ENCODE measurements around the gene PCDH15. TPM values are rescaled to one million over a fixed set of nuclear protein-coding genes. Genes with fewer than 3 reads are reported as not detected.
"Not testable (repeated sequence)": the region's sequence is repeated elsewhere in the genome, so short reads cannot be mapped to it uniquely, and the experiment has no call there.

The PCDH15 gene
- total and polyA plus RNA-seq, 7 experiments from 2014 or later: not detected

DNA sequence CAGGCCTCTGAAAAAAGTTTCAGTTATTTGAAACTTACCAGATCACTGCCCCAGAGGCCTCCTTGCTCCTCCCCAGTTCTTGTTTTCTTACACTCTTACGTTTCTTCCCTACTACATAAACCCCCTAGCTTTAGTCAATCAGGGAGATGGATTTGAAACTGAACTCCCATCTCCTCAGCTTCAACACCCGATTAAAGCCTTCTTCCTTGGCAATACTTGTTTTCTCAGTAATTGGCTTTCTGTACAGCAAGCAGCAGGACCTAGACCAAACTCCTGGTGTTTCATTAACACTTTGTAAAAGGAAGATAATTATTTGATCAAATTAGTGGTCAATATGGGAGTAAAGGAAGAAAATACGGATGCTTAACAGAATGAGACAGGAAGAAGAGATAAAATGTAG is 870.4 kb downstream of the PCDH15 start:
- no peak overlapping the region for H3K27ac Mint-ChIP-seq
- Histone ChIP-seq H3K9me3 (ENCODE audit: control insufficient read depth in 2 of 3, low read length in 3 of 3) (peaks cover 0 to 5% (median 0%) of the 10 kb centered on the region in 3 experiments), H3K27me3 (ENCODE audit: control insufficient read depth in 2 of 2, insufficient read depth in 2 of 2, low read length in 2 of 2) (no peaks in the 10 kb centered on the region), H3K4me1 (ENCODE audit: control insufficient read depth in 2 of 2, insufficient read depth in 2 of 2, low read length in 2 of 2) (no peaks in the 10 kb centered on the region), H3K36me3 (ENCODE audit: control insufficient read depth in 2 of 3, insufficient read depth in 3 of 3, low read length in 3 of 3) (no peaks in the 10 kb centered on the region), H3K4me3 (ENCODE audit: low read length) (no peak overlapping the region), H3K27ac (ENCODE audit: low read depth, low read length) (no peak overlapping the region)
- H3K9me3 Mint-ChIP-seq: peaks cover 0 to 15% (median 4%) of the 10 kb centered on the region in 11 donors
- no peaks in the 10 kb centered on the region for H3K27me3 Mint-ChIP-seq
- intact Hi-C loops (cut with micrococcal nuclease): no loop called here
- ChIA-PET CTCF (no interaction called here), POLR2A (no interaction called here)
- H3K4me3 Mint-ChIP-seq: no peak overlapping the region
- H3K36me3 Mint-ChIP-seq: no peaks in the 10 kb centered on the region
- DNase-seq (no peak), ATAC-seq (no peak)
- no peaks in the 10 kb centered on the region for H3K4me1 Mint-ChIP-seq

DNA sequence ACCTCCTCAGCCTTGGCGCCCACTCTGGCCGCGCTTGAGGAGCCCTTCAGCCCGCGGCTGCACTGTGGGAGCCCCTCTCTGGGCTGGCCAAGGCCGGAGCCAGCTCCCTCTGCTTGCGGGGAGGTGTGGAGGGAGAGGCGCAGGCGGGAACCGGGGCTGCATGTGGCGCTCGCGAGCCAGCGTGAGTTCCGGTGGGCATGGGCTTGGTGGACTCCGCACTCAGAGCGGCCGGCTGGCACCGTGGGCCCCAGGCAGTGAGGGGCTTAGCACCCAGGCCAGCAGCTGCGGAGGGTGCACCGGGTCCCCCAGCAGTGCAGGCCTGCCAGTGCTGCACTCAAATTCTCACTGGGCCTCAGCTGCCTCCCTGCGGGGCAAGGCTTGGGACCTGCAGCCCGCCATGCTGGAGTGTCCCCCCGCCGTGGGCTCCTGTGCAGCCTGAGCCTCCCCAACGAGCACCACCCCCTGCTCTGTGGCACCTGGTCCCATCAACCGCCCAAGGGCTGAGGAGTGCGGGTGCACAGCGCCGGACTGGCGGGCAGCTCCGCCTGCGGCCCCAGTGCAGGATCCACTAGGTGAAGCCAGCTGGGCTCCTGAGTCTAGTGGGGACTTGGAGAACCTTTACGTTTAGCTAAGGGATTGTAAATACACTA is 876.9 kb downstream of the PCDH15 start:
- ATAC-seq; intact Hi-C loops (cut with micrococcal nuclease); CTCF ChIA-PET; H3K4me3 ChIP-seq (ENCODE audit: low read length); H3K27me3 Mint-ChIP-seq; POLR2A ChIA-PET; H3K9me3 ChIP-seq (ENCODE audit: control insufficient read depth in 2 of 3, low read length in 3 of 3); DNase-seq; H3K27ac ChIP-seq (ENCODE audit: low read depth, low read length); H3K4me3 Mint-ChIP-seq; H3K4me1 Mint-ChIP-seq; H3K27me3 ChIP-seq (ENCODE audit: control insufficient read depth in 2 of 2, insufficient read depth in 2 of 2, low read length in 2 of 2); H3K27ac Mint-ChIP-seq; H3K36me3 Mint-ChIP-seq; H3K4me1 ChIP-seq (ENCODE audit: control insufficient read depth in 2 of 2, insufficient read depth in 2 of 2, low read length in 2 of 2); H3K36me3 ChIP-seq (ENCODE audit: control insufficient read depth in 2 of 3, insufficient read depth in 3 of 3, low read length in 3 of 3): not testable (repeated sequence)
- peaks cover 0 to 16% (median 8%) of the 10 kb centered on the region in 11 donors for H3K9me3 Mint-ChIP-seq

DNA sequence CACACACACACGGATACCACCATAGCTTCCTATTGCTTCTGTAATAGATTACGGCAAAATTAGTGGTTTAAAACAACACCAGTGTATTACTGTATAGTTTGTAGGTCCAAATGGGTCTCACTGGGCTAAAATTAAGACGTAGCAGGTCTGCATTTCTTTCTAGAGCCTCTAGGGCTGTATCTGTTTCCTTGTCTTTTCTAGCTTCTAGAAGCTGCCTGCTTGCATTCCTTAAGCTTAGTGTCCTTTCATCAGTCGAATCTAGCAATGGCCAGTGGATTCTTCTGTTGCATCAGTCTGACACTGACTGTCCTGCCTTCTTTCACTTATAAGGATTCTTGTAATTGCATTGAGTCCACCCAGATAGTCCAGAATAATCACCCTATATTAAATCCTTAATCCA is 882.3 kb downstream of the PCDH15 start:
- H3K27me3 ChIP-seq (ENCODE audit: control insufficient read depth in 2 of 2, insufficient read depth in 2 of 2, low read length in 2 of 2): no peaks in the 10 kb centered on the region
- H3K9me3 ChIP-seq (ENCODE audit: control insufficient read depth in 2 of 3, low read length in 3 of 3): no peaks in the 10 kb centered on the region
- peaks cover 0 to 12% (median 4%) of the 10 kb centered on the region in 11 donors for H3K9me3 Mint-ChIP-seq
- no peak overlapping the region for H3K27ac ChIP-seq (ENCODE audit: low read depth, low read length)
- ATAC-seq: no peak
- no peaks in the 10 kb centered on the region for H3K4me1 Mint-ChIP-seq
- H3K36me3 ChIP-seq (ENCODE audit: control insufficient read depth in 2 of 3, insufficient read depth in 3 of 3, low read length in 3 of 3): no peaks in the 10 kb centered on the region
- no peak overlapping the region for H3K27ac Mint-ChIP-seq
- intact Hi-C loops (cut with micrococcal nuclease): no loop called here
- DNase-seq: no peak
- H3K27me3 Mint-ChIP-seq: no peaks in the 10 kb centered on the region
- no peaks in the 10 kb centered on the region for H3K36me3 Mint-ChIP-seq
- H3K4me3 ChIP-seq (ENCODE audit: low read length): no peak overlapping the region
- POLR2A ChIA-PET: no interaction called here
- no peak overlapping the region for H3K4me3 Mint-ChIP-seq
- CTCF ChIA-PET: no interaction called here
- no peaks in the 10 kb centered on the region for H3K4me1 ChIP-seq (ENCODE audit: control insufficient read depth in 2 of 2, insufficient read depth in 2 of 2, low read length in 2 of 2)

DNA sequence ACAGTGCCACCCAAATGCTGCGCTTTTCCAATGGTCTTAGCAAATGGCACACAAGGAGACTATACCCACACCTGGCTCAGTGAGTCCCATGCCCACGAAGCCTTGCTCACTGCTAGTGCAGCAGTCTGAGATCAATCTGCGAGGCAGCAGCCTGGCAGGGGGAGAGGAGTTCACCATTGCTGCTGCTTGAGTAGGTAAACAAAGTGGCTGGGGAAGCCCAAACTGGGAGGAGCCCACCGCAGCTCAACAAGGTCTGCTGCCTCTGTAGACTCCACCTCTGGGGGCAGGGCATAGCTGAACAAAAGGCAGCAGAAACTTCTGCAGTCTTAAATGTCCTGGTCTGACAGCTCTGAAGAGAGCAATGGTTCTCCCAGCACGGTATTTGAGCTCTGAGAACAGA is 891.2 kb downstream of the PCDH15 start:
- POLR2A ChIA-PET: no interaction called here
- Mint-ChIP-seq H3K4me1 (no peaks in the 10 kb centered on the region), H3K36me3 (no peaks in the 10 kb centered on the region), H3K9me3 (peaks cover 4 to 22% (median 12%) of the 10 kb centered on the region in 11 donors), H3K27ac (no peak overlapping the region), H3K27me3 (no peaks in the 10 kb centered on the region), H3K4me3 (no peak overlapping the region)
- CTCF ChIA-PET: no interaction called here
- Histone ChIP-seq H3K27me3 (ENCODE audit: control insufficient read depth in 2 of 2, insufficient read depth in 2 of 2, low read length in 2 of 2) (no peaks in the 10 kb centered on the region), H3K36me3 (ENCODE audit: control insufficient read depth in 2 of 3, insufficient read depth in 3 of 3, low read length in 3 of 3) (no peaks in the 10 kb centered on the region), H3K4me1 (ENCODE audit: control insufficient read depth in 2 of 2, insufficient read depth in 2 of 2, low read length in 2 of 2) (no peaks in the 10 kb centered on the region), H3K27ac (ENCODE audit: low read depth, low read length) (no peak overlapping the region), H3K4me3 (ENCODE audit: low read length) (no peak overlapping the region), H3K9me3 (ENCODE audit: control insufficient read depth in 2 of 3, low read length in 3 of 3) (no peaks in the 10 kb centered on the region)
- ATAC-seq (no peak), DNase-seq (no peak)
- intact Hi-C loops (cut with micrococcal nuclease): no loop called here

DNA sequence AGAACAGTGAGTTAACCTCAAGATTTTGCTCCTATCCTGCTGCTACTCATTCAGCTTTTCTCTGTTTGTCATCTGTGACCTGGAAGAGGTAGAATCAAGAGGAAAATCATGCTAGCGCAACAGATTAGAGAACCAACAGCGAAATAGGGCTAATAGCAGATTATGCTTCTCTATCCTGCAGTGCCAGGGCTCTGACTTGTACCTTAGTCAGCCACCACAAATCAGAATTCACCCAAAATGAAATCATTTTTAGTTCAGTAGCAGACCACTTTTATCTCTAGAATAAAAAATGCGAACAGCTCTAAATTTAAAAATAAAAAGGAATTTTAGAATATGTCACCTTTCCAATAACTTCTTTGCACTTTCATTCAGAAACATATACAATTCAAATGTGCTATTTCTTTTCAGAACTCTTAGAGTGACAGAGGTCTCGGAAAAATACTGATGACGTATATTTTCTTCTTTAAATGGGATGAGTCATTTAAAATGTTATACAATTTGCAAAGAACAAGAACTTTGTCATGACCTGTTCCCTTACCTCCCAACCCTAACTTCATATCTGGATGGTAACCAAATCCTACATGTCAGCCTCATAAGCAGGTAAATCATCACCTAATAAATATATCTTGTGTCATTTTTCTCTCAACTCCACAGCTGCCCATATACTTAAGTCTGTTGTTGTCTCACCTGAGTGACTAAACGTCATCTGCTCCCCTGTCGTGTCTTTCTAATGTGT is 896.4 kb downstream of the PCDH15 start:
- Mint-ChIP-seq H3K27me3 (no peaks in the 10 kb centered on the region), H3K9me3 (peaks cover 0 to 11% (median 0%) of the 10 kb centered on the region in 11 donors), H3K4me3 (no peak overlapping the region), H3K36me3 (no peaks in the 10 kb centered on the region), H3K4me1 (no peaks in the 10 kb centered on the region), H3K27ac (no peak overlapping the region)
- Histone ChIP-seq H3K9me3 (ENCODE audit: control insufficient read depth in 2 of 3, low read length in 3 of 3) (no peaks in the 10 kb centered on the region), H3K27me3 (ENCODE audit: control insufficient read depth in 2 of 2, insufficient read depth in 2 of 2, low read length in 2 of 2) (no peaks in the 10 kb centered on the region), H3K4me3 (ENCODE audit: low read length) (no peak overlapping the region), H3K27ac (ENCODE audit: low read depth, low read length) (no peak overlapping the region), H3K4me1 (ENCODE audit: control insufficient read depth in 2 of 2, insufficient read depth in 2 of 2, low read length in 2 of 2) (no peaks in the 10 kb centered on the region), H3K36me3 (ENCODE audit: control insufficient read depth in 2 of 3, insufficient read depth in 3 of 3, low read length in 3 of 3) (no peaks in the 10 kb centered on the region)
- DNase-seq (no peak), ATAC-seq (no peak)
- CTCF ChIA-PET: no interaction called here
- intact Hi-C loops (cut with micrococcal nuclease): no loop called here
- POLR2A ChIA-PET: no interaction called here

DNA sequence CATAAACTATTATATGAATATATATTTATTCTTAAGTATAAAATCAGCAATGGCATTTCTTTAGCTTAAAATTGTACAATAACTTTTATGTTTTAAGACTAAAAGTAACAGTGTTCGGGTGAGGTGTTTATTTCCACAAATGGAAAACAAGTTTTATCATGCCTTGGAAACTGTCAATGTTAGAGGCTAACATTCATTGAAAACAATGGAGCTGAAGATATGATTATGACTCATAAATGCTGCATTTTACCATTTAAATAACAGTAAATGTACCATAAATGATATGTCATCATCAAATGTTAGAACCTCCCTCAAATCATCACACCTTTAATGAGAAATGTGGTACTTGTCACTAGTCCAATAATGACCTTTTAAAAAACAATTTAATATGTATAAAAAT is 897.3 kb downstream of the PCDH15 start:
- Mint-ChIP-seq H3K4me3 (no peak overlapping the region), H3K9me3 (peaks cover 0 to 9% (median 0%) of the 10 kb centered on the region in 11 donors), H3K4me1 (no peaks in the 10 kb centered on the region), H3K36me3 (no peaks in the 10 kb centered on the region), H3K27me3 (no peaks in the 10 kb centered on the region), H3K27ac (no peak overlapping the region)
- Histone ChIP-seq H3K27ac (ENCODE audit: low read depth, low read length) (no peak overlapping the region), H3K4me3 (ENCODE audit: low read length) (no peak overlapping the region), H3K4me1 (ENCODE audit: control insufficient read depth in 2 of 2, insufficient read depth in 2 of 2, low read length in 2 of 2) (no peaks in the 10 kb centered on the region), H3K9me3 (ENCODE audit: control insufficient read depth in 2 of 3, low read length in 3 of 3) (no peaks in the 10 kb centered on the region), H3K27me3 (ENCODE audit: control insufficient read depth in 2 of 2, insufficient read depth in 2 of 2, low read length in 2 of 2) (no peaks in the 10 kb centered on the region), H3K36me3 (ENCODE audit: control insufficient read depth in 2 of 3, insufficient read depth in 3 of 3, low read length in 3 of 3) (no peaks in the 10 kb centered on the region)
- ATAC-seq (no peak), DNase-seq (no peak)
- intact Hi-C loops (cut with micrococcal nuclease): no loop called here
- ChIA-PET CTCF (no interaction called here), POLR2A (no interaction called here)
